Activated CD8-positive, alpha-beta memory T cell treated with anti-CD3 and anti-CD28 coated beads, Interleukin-2, amount 50 U/mL, for 1 hour (primary cell): ENCODE results near the gene RTN1.

Experiments
- DNase-seq: peaks from one replicate; pipeline ENCODE4 v3.0.0-alpha.2; 2020; ENCODE audit errors: extremely low read depth

The RTN1 gene

GRCh38 chr14:59788176-59788575 is 82.4 kb downstream of the RTN1 start:
- no peak for DNase-seq

GRCh38 chr14:59787045-59787674 is 83.4 kb downstream of the RTN1 start:
- DNase-seq, result no peak

DNA sequence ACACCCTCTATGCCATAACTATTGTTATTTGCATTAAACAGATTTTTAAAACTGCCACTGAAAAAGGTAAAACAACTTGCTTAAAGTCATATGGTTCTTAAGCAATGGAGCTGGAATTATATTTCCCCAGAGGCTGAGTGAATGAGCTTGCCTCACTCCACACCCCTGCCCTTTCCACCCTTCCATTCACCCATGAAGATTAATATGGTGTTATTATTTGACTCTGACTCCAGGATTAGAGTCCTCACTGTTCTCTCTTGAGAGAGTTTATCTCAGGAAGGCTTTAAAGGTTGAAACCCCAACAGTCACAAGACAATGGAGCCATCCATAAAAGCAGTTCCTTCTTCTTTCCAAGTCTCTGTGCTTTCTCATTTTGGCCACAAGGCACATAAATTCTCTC is 84.9 kb downstream of the RTN1 start:
- no peak for DNase-seq

GRCh38 chr14:59782760-59783159 is 87.8 kb downstream of the RTN1 start:
- no peak for DNase-seq

- no peak for DNase-seq
These were observed 93.5 kb downstream of the RTN1 start for GRCh38 chr14:59777006-59777579.

- DNase-seq, result no peak
These were observed 94.1 kb downstream of the RTN1 start for GRCh38 chr14:59776468-59776867.

DNA sequence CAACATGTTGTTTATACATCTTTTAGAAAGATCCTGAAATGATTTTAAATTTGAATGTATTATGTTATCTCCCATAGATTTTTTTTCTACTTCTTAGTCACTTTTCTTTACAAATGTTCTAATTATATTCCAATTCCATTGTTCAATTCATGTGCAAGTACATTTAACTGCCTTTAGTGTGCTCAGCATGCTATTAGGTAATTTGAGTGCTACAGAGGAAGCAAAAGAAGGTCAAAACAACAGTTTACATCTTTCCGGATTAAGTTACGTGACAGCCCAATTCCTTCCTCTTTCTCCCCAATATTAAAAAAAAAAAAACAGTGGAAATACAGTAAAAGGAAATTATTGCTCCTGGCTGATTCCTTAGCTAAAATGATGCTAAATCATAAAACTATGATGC is 98.3 kb downstream of the RTN1 start:
- DNase-seq, result no peak

DNA sequence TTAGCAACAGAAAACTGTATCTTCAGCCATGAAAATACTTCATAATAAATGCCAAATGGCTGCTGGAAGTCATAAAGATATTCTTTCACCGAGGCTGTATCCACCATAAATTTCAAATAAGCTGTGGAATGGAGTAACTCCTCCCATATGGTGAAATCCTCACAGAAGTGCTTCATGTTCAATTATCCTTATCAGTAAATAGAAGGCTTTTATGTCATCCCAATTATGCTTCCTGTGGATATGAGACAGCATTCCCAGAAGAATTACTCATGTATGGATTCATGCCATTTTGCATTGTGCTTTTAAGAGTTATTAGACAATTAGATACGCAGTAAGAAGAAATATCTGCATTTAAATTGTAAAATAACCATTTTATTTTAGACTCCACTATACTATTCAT is 99.0 kb downstream of the RTN1 start:
- DNase-seq, result no peak

- no peak for DNase-seq
These were observed 101.0 kb downstream of the RTN1 start for GRCh38 chr14:59769586-59769985.

DNA sequence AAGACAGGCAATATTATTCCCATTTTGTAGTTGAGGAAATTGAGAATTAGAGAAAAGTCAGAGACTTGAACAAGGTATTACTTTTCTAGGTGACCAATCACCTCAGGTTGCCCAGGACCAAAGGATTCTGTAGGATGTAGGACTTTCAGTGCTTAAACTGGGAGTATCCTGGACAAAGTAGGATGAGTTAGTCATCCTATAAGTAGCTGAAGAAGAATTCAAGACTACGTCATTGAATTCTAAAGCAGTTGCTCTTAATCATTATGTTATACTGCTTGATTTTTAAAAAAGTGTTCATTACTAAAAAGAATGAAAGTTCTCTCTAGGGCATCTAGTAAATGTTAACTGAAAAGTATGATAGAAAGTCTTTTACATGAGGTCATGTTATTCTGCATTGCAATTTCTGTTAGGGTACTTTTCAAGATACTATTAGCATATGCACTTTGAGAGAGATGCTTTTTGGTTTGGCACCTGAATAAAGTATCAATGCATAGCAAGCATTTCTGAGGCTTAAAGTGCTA is 101.7 kb downstream of the RTN1 start:
- no peak for DNase-seq

- DNase-seq, result no peak
These were observed 108.7 kb downstream of the RTN1 start for GRCh38 chr14:59761851-59762250.

DNA sequence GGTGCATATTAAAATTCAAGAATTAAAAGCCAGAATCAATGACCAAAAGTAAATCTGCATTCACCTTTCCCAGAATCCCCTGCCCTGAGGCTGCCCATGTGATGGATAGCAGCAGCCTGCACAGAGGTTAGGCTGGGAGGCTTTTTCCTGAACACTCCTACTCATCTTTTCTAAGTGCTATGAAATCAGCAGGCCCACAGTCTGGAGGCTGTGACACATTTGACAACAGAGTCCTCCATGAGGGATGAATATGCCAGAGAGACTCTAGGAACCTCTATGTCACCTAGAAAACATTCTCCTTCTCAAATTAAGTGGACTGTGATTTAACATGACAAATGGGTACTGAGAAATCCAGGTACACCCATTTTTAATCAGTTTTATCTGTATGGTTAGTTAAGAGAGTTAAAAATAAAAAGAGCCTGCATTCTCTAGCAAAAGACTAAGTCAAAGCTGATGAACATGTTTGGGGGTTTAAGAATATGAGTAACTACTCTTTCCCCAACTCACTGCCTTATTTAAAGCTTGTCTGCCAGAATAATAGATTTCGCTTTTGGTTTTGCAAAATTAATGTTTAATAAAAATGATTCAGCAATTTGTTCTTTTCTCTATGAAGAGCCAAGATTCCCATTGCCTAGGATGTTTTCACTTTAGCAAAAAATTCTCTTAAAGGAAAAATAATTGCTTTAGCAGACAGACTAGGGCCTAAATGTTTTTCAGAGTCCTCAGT is 115.0 kb downstream of the RTN1 start:
- DNase-seq, result no peak

DNA sequence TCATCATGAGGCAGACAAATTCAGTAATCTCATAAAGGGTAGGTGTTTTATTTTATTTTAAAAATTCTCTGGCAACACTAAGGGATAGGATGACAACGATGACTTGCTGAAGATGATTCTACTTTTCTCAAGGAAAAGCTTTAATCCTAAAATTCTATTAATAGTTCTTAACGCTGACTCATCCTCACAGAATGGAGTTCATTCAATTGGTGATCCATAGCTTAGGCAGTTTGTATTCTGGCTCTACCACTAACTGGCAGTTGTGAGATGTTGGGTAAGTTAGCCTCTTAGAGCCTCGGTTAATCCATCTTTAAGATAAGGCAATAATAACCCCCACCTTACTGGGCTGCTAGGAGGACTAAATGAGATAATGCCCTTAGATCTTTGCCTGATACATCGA is 116.3 kb downstream of the RTN1 start:
- no peak for DNase-seq

- DNase-seq, result no peak
These were observed 117.1 kb downstream of the RTN1 start for GRCh38 chr14:59753512-59753911.

DNA sequence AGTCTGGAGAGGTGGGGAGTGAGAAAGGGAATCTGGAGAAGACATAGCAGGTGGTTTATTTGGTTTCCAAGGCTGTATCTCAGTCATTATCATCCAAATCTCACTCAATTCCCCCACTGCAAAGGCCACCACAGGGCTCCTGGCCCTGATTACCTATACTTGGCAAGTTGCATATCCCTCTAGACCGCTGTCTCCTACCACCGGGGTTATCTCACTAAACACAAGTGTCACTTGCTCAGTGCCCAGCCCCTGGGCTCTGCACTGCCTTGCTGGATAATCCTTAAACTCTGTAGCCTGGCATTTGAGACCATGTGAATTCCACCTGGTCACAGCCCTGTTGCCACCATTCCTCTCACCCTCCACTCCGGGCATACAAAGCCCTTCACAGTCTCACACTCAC is 119.0 kb downstream of the RTN1 start:
- DNase-seq, result no peak

DNA sequence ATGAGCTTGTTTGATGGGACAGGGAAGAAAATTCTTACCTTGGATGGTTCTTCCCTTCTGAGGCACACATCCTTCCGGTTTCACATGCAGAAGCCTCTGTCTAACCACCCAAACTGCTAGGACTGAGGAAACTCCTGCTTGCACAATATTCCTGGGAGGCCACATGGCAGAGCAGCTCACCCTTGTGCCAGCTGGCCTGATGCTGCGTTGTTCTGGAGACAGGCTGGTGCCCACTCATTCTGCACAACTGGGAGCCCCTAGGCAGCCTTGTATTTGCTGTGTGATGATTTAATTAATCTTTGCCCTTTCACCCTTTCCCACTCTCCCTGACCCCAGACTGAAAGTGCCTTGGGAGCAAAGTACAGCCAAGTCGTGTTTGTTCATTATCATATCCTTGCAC is 130.8 kb downstream of the RTN1 start:
- DNase-seq, result no peak

- no peak for DNase-seq
These were observed 142.3 kb downstream of the RTN1 start for GRCh38 chr14:59728304-59728703.

- no peak for DNase-seq
These were observed 143.4 kb downstream of the RTN1 start for GRCh38 chr14:59727073-59727661.

DNA sequence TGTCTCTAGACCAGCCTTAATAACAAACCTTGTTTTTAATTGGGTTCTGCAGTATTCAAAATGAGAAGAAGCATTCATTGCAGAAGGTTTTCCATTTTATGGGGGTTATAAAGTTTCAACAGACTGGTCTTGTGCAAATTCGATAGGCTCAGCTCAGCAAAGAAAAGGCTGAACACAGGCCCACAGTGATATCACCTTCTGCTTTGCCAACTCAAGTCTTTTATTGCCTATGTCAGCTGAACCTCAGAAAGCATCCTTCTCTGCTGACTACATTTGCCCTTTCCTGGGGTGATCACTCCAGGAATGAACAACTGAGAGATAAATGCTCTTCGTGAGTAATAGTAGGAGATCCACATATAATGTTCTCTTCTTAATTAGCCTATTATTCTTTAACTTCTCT is 159.5 kb downstream of the RTN1 start:
- no peak for DNase-seq

DNA sequence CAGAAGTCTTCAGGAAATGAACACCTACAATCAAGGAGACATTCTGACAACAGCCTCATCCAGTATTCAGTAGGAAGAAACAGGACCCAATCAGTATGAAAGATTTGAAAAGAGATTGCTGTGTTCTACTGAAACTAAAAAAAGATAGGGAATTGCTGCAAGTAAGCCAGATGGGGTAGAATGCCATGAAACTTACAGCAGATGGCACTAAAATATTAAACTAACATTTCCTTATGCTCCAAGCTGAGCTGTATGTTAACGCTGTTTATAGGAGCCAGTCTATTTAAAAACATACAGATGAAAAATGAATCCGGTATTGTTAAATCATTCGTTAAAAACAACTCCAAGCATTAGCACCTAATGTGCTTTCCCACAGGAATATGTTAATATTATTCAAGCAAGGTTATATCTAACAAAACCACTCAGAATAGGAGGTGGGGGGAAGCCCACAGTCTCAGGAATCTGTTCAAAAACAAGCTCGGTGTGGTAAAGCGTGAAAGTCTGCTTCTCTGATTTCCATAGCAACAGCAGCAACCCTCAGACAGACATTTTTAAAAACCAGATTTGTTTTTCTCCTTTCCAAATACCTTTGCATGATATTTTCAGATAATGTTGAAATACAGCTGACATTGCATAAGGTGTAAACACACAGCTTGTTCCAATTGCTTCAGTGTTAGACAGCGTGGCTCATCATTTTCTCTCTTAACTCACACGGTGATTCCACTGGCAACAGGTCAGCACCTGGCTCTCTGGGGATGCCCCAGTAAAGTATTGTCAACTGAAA is 162.6 kb downstream of the RTN1 start:
- DNase-seq, result no peak

GRCh38 chr14:59705866-59706265 is 164.7 kb downstream of the RTN1 start:
- no peak for DNase-seq

DNA sequence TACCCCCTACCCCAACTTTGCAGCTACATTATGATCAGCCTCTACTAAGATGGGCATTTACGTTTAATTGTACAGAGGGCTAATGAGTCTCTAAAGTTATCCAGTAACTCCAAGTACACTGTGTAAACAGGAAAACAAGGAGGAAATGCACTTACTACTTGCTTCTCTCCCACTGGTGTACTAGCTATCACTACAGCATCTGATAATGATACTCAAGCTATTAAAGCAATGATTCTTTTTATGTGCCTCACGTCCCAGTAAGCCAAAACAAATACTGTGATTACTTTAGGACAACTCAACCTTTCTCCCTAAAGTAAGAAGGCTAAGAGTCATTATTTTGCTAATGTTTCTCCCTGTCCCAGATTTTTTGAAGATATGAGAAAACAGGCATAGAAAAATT is 165.3 kb downstream of the RTN1 start:
- DNase-seq, result no peak
